ENCODE results near the gene STIL.
"Not testable (repeated sequence)": the region's sequence is repeated elsewhere in the genome, so short reads cannot be mapped to it uniquely, and the experiment has no call there.

The STIL gene

GRCh38 chr1:47216278-47217059 lies 97.5 kb downstream of the STIL start:
- DNase-seq: no peak

GRCh38 chr1:47215713-47216112 lies 98.2 kb downstream of the STIL start:
- no peak for DNase-seq

DNA sequence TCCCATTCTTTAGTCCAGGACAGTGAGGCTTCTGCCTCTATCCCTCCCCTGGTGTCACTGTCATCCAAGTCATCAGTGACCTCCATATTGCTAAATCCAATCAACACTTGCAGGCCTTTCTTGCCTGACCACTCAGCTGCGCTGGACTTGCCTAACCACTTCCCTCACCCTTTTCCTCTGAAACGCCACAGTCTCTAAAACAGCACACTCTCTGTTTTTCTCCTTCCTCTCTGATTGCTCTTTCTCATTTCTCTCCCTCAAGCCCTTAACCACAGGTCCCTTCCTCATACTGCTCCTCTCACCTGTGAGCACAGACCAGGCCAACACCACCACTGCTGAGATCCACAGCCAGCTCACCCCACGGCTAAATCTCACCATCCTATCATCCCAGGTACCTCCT lies 99.4 kb downstream of the STIL start:
- no peak for DNase-seq

GRCh38 chr1:47213230-47213963 lies 100.5 kb downstream of the STIL start:
- DNase-seq: no peak

- DNase-seq: no peak
Measured at GRCh38 chr1:47212636-47213229, 101.2 kb downstream of the STIL start.

DNA sequence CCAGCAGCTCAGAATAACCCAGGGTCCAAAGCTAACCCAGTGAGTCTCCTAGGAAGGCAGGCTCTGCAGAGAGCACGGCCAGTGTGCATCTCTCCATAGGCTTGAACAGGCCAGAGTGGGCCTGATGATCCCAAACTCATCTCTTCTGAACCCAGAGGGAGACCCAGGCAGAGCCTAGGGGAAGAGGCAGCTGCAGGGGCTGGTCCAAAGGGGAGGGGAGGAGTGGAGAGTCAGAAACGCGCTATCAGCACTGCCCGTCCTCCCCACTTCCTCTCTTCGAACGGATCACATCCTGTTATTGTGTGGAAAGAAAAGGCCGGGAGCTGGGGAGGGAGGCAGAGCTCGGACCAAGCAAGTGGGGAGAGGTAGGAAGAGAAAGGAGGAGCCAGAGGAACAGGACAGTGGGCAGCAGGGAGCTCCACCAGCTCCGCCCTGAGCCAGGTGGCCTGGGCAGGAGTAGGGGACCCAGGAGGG lies 102.1 kb downstream of the STIL start:
- no peak for DNase-seq

DNA sequence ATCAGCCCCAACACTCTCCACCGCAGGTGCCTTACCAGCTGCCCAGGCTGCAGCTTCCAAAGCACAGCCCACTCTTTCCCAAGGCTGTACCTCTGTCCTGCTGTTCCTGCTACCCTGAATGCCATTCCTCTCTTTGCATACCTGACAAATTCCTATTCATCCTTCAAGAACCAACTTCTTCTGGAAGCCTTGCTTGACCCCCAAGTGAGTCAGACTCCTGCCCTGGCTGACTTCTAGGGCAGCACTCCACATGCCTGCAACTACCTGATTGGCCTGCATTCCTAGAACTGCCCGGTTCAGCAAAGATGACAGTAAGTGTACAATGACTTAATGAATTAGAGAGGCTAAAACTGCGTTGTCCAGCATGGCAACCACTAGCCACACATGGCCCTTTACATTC lies 103.3 kb downstream of the STIL start:
- no peak for DNase-seq

- no peak for DNase-seq
Measured at GRCh38 chr1:47209725-47210325, 104.1 kb downstream of the STIL start.

DNA sequence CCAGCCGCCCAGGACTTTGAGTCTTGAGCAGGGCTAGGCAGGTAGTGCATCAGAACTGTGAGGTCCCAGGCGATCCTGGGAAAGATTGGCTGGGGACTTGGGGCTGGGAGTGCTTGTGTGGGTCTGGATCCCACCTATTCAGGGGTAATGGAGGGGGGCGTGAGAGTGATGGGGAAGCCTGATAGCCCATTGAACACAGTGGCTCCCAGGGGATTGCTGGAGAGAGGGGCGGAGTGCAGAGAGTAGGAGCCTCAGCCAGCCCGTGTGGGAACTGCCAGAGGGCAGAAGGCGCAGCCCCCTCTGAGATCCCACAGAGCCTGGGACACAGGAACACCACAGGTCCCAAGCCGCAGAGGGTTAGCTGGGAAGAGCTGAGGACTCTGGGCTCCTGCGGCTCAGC lies 104.9 kb downstream of the STIL start:
- no peak for DNase-seq

GRCh38 chr1:47208374-47208850 lies 105.5 kb downstream of the STIL start:
- no peak for DNase-seq

- no peak for DNase-seq
Measured at GRCh38 chr1:47207803-47208373, 106.1 kb downstream of the STIL start.

- DNase-seq: no peak
Measured at GRCh38 chr1:47205918-47206317, 108.0 kb downstream of the STIL start.

DNA sequence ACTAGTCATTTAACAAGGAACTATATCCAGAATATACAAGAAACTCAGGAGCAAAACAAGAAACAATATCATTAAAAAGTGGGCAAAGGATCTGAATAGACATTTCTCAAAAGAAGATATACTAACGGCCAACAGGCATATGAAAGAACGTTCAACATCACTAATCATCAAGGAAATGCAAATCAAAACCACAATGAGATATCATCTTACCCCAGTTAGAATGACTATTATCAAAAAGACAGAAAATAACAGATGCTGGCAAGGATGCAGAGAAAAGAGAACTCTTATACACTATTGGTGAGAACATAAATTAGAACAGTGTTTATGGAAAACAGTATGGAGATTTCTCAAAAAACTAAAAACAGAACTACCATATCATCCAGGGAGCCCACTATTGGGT lies 110.4 kb downstream of the STIL start:
- DNase-seq: not testable (repeated sequence)

- no peak for DNase-seq
Measured at GRCh38 chr1:47201179-47201578, 112.8 kb downstream of the STIL start.
